Stimulated activated CD8-positive, alpha-beta memory T cell treated with anti-CD3 and anti-CD28 coated beads, Interleukin-4, amount 100 ng/mL, for 48 hours (primary cell): ENCODE measurements around the gene RCSD1.
"Not testable (repeated sequence)": the region's sequence is repeated elsewhere in the genome, so short reads cannot be mapped to it uniquely, and the experiment has no call there.

Source experiments
- DNase-seq: peaks from one replicate; pipeline ENCODE4 v3.0.0-alpha.2; 2020

The RCSD1 gene, protein sequence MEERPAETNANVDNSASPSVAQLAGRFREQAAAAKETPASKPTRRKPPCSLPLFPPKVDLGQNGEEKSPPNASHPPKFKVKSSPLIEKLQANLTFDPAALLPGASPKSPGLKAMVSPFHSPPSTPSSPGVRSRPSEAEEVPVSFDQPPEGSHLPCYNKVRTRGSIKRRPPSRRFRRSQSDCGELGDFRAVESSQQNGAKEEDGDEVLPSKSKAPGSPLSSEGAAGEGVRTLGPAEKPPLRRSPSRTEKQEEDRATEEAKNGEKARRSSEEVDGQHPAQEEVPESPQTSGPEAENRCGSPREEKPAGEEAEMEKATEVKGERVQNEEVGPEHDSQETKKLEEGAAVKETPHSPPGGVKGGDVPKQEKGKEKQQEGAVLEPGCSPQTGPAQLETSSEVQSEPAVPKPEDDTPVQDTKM

DNA sequence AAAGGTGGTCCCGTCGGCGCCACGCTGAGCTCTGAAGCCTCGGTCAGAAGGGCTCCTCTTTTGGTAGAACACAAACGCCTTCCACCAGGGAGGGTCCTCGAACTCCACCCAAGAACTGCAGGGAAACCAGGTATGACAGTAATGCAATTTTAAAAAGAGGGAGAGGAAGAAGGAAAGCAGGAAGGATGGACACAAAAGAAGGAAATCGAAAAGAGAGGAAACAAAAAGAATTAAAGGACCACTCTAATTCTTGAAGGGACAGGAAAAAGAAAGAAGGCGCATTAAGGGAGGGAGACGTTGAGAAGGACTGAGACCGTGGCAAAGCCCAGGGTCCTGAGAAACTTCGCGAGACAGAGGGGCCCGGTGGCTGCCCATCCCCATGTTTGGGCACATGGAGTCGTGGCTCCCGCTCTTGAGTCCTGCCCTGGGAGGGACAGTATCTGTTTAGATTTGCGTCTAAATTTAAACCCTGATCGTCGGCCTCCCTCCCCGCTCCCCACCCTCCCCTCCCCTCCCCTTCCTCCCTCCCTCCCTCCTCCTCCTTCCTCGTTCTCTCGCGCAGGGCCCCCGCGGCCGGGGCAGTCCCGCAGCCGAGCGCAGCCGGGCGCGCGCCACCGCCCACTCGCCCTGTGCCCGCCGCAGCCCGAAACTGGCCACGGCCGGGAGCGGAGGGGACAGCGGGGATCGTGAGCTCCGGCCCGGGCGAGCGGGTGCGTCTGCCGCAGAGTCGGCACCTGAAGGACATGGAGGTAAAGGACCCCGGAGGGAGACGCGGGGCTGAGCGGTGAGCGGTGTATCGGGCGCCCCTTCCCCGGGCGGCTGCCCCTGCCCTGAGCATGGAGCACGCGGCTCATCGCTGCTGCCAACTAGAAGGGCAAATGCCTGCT, at the start of gene RCSD1:
RCSD1 (plus strand) TSS at position 552 of the 887 bp plus-strand sequence; CDS start at position 744, 192 bp downstream.
- DNase-seq = peak; percentile 78

DNA sequence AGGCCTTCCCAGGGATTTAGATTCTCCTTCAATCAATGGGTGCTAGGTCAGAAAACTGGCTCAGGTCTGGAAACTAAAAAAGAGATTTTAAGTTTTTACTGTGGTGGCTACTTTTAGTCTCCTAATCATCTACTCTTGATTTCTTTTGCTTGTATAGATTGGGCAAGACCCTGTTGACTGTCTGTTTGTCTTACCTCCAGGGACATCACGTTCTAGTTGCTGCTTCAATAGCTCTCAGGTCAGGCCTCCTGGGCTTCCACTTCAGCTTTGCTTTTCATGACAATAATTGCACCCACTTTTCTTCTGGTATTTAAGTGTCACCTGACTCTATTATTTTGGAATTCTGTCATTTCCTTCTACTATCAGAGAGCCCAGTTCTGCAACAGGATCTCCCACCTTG, 48.0 kb upstream of the RCSD1 start:
- DNase-seq = no peak

DNA sequence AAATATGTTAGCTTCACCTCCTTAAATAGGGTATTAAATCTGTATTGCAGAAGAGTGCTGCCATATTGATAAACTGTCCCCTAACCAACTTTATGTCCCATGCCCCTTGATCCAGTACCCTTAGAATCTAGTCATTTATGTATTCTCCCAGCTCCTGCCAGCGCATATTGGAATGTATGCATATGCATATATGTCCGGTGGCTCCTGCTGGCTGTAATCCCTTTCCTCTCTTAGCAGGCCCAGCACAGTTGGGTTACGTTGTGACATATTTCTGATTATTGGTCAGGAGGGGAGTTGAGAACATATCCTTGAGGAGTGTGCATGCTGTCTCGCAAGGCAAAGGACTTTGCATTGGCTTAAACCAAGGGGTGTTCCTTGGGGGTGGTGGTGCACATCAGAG, 47.3 kb upstream of the RCSD1 start:
- no peak for DNase-seq

DNA sequence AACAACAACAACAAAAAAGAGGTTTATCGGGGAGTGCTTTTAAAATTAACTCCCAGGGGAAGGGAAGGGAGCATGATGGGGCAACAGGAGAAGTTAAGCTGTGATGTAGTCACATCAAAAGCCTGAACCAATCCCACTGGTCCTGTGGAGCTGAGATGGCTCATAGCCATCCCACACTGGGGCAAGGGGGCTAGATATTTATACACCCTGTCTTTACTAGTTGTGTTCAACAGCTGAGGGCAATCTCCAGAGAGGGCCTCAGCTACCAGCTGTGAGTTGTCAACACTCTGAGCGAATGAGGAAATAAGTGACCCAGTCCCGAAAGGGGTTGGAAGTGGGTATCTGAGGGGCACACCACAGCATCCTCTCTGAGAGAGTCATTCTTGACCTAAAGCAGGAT, 45.5 kb upstream of the RCSD1 start:
- DNase-seq = no peak

DNA sequence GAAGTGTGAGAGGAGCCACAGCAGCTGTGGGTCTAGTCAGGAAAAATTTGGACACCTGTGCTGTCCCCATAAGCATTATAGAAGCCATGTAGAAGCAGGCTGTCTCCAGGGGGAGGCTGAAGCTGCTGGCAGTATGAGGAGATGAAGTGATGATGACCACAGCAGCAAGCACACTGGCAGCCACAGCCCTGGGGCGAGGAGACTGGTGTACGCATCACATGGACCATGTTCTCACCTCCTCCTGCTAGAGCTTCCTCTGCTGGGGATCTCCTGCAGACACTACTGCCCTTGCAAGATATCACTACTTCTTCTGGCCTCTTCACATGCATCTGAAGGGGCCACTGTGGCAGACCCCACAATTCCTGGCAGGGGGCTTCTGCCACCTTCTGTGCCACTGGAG, 42.7 kb upstream of the RCSD1 start:
- DNase-seq = no peak

DNA sequence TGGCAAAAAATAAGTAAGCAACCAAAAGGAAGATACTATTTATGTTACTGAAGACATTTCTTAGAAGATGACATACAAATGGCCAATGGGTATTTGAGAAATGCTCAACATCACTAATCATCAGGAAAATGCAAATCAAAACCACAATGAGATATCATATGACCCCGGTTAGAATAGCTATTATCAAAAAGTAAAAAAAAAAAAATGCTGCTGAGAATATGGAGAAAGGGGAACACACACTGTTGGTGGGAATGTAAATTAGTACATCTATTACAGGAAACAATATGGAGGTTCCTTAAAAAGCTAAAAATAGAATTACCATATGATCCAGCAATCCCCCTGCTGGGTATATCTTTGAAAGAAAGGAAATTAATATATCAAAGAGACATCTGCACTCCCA, 42.2 kb upstream of the RCSD1 start:
- no peak for DNase-seq

DNA sequence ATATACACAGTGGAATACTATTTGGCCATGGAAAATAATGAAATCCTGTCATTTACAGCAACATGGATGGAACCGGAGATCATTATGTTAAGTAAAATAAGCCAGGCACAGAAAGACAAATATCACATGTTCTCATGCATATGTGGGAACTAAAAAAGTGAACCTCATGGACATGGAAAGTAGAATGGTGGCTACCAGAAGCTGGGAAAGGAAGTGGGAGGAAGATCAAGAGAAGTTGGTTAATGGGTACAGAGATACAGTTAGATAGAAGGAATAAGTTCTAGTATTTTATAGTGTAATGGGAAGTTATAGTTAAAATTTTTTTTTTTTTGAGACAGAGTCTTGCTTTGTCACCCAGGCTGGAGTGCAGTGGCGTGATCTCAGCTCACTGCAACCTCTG, 41.7 kb upstream of the RCSD1 start:
- DNase-seq = no peak

DNA sequence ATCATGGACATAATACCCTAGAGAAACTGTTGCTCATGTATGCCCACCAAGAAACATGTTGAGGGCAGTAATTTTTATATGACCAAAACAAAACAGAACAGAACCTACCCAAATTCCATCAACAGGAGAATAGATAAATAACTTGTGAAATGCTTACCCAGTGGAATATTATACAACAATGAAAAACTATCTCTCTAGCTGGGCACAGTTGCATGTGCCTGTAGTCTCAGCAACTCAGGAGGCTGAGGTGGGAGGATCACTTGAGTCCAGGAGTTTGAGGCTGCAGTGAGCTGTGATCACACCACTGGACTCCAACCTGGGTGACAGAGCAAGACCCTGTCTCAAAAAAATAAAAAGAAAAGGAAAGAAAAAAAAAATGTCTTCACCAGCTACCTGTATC, 37.6 kb upstream of the RCSD1 start:
- no peak for DNase-seq

DNA sequence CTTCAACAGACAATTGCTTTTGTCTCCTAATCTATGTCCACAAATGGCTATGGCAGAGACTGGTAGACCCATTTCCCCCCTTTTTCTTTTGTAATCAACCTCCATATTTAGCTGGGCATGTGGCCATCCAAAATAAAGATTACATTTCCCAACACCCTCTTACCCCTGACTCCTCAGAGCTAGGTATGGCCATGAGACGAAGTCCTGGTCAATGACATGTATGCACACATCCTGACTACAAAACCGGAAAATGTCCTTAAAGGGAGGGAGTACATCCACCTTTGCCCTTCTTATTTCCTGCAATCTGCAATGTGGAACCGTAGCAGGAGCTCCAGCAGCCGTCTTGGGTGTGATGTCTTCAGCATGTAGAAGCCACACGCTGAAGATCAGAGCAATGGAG, 36.2 kb upstream of the RCSD1 start:
- DNase-seq = no peak

DNA sequence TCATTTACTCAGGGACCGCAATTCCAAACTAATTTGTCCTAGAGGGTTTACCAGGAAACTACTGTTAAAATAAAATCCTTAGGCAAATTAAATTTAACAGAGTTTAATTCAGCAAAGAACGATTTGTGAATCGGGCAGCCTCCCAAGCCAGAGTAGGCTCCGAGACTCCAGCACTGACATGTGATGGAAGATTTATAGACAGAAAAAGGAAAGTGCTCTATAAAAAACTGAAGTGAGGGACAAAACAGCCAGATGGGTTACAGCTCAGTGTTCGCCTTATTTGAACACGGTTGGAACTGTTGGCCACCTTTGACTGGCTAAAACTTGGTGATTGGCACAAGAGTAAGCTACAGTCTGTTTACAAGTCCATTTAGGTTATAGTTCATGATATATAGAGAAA, 35.2 kb upstream of the RCSD1 start:
- DNase-seq = no peak

DNA sequence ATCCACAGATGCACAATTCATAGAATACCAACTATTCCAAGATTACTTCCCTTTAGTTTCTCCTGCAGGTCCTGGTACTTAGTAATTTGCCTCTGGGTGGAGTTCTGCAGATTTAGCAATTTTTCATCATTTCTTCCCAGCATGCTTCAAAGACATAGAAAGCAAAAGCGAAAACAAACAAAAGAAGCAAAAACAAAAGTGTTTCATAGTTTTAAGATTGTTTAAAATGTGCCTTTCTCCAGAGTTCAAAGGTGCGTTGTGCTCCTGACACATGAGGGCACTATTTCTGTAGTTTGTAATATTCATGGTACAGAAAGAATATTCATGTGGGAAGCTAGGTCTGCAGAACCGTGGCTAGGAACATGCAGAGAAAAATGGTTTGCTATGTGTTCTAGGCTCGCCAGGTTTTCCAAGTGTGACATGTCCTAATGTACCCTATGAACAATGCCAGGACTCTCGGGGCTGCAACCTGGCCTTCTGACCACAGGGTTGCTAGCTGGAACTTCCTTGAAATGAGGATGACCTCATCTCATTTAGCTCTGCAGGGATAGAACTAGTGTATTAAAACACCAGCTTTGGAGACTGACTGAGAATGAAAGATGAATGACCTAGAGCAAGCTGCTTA, 30.0 kb upstream of the RCSD1 start:
- DNase-seq = peak; percentile 39

DNA sequence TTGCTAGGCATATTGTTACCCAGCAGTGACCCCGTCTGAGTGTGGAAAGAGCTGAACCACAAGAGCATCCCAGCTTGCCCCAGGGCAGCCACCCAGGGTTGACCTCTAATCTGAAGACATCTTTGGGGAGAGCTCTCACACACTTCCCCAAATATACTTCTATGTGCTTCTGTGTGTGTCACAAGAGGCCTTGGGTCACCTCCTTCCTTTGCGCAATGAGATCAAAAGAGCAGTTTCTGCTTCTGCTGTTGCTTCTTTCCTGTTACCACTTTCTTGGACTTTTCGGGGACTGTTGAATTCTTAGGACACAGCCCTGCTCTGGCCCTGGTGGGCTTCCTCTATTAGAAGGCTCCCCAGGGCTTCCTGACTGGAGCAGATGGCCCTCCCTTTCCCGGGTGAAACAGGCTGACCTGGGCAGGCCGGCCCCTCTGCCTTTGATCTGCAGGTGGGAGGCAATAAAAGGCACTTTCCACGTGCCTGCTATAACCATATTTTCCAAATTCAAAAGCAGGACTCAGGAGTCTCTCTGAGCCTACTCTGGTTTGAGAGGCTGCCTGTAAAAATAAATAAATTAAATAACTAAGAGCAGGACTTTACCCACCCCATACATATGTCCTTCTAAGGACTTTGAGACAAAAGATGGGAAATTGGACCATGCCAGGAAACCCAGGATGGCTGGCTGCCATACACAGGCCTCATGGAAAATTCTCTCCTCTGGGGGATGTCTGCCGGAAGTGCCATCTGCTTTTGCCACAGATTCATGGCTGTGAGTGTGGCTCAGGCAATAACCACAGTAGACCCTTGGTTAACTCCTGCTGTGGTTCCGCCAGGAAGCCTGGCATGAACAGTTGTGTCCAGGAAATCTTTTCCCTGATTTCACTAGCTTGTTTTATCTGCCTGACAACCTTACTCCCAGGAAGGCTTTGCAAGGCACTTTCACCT, 28.3 kb upstream of the RCSD1 start:
- DNase-seq = peak; percentile 45

DNA sequence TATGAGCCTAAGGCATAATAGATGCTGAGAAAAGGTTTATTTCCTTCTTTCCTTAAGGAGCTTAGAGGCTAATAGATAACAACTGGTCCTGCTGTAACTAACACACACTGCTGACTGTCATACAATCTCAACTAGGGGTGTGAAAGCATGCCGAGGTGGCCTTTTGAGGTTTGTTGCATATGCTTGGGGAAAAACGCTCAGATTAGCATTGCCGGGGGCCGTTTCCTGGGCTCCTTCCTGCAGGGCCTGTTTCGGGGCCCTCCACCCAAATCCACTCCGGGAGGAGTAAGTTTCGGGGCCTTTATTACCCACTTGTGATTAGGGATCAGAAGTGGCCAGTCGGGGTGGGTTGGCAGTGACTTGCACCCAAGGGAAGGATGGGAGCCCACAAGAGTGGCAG, 27.2 kb upstream of the RCSD1 start:
- DNase-seq = peak; percentile 40

DNA sequence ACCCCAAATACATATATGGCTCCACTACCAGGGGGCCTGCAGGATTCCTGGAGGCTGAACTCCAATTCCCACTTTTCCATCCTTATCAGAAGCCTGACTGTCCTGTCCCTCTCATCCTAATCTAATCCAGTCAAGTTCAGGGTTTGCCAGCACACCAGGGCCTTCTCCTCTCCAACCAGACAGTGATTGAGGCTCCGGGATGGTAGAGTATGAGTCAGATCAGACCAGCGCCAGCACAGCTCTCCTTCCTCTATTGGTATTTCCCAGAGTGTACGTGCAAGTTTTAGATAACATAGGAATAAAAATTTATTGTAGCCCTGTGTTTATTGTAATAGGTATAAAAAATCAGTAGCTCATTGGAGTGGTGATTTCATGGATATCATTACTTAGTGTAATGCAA, 24.5 kb upstream of the RCSD1 start:
- no peak for DNase-seq

DNA sequence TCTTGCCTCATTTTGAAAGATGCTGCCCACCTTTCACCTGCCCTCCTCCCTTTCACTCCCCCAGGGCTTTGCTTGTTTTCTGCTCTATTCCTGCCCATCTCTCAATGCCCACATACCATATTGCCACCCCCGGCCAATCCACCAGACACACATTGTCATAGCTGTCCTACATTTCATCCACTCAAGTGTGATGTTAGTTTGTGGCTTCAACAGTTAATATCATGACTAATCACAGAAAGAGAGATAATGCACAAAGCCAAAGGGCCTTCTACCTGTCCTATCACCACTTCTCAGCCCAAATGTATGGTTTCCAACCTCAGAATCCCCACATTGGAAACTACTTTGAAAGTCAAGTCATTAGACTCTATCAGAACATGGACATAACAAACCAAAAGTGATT, 18.0 kb upstream of the RCSD1 start:
- DNase-seq = no peak

DNA sequence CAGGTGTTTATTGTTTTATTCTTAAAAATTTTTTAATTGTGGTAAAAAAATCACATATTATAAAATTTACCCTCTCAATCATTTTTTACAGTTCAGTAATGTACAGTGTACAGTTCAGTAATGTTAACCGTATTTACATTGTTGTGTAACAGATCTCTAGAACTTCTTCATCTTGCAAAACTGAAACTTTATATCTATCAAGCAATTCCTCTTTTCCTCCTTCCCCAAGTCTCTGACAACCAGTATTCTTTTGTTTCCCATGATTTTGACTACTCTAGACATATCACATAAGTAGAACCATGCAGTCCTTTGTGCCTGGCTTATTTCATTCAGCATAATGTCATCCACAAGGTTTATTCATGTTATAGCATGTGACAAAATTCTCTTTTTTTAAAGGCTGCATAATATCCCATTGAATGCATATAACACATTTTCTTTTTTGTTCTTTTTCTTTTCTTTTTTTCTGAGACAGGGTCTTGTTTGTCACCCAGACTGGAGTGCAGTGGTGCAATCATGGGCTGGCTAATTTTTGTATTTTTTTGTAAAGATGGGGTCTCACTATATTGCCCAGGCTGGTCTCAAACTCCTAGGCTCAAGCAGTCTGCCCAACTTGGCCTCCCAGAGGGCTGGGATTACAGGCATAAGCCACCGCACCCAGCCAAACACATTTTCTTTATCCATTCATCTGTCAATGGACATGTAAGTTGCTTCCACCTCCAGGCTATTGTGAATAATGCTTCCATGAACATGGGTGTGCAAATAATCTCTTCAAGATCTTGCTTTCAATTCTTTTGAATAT, 17.2 kb upstream of the RCSD1 start:
- DNase-seq = no peak

DNA sequence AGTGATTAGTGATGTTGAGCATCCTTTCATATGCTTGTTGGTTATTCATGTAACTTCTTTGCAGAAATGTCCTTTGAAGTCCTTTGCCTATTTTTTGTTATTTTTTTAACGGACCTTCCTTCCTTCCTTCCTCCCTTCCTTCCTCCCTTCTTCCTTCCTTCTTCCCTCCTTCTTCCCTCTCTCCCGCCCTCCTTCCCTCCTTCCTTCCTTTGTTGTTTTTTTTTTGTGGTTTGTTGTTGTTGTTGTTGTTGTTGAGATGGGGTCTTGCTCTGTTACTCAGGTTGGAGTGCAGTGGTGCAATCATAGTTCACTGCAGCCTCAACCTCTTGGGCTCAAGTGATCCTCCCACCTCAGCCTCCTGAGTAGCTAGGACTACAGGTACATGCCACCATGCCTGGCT, 16.0 kb upstream of the RCSD1 start:
- not testable (repeated sequence) for DNase-seq

DNA sequence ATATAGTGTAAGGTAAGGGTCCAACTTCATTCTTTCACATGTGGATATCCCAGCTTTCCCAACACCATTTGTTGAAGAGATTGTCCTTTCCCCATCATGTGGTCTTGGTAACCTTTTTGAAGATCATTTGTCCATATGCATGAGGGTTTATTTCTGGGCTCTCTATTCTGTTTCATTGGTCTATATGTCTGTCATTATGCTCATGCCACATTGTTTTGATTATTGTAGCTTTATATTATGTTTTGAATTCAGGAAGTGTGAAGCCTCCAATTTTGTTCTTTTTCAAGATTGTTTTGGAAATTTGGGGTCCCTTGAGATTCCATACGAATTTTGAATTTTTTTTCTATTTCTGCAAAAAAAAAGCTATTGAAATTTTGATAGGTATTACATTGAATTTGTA, 15.2 kb upstream of the RCSD1 start:
- no peak for DNase-seq

DNA sequence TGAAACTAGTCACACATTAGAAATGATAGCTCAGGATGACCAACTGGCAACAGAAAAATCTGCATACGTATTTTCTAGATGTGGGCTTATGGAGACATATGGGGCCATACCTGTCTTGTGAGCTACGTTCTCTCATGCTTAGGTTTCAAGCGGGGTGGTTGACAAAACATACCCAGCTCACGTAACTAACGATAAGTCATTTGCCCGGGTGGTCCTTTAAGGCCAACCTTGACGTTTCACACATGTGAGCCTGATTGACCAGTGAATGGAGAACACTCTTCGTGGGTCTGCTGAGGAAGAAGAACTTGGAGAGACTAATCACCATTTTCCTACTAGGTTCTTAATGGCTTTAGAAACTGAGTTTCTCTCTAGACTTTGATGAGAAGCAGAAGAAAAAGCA, 13.5 kb upstream of the RCSD1 start:
- DNase-seq = no peak

DNA sequence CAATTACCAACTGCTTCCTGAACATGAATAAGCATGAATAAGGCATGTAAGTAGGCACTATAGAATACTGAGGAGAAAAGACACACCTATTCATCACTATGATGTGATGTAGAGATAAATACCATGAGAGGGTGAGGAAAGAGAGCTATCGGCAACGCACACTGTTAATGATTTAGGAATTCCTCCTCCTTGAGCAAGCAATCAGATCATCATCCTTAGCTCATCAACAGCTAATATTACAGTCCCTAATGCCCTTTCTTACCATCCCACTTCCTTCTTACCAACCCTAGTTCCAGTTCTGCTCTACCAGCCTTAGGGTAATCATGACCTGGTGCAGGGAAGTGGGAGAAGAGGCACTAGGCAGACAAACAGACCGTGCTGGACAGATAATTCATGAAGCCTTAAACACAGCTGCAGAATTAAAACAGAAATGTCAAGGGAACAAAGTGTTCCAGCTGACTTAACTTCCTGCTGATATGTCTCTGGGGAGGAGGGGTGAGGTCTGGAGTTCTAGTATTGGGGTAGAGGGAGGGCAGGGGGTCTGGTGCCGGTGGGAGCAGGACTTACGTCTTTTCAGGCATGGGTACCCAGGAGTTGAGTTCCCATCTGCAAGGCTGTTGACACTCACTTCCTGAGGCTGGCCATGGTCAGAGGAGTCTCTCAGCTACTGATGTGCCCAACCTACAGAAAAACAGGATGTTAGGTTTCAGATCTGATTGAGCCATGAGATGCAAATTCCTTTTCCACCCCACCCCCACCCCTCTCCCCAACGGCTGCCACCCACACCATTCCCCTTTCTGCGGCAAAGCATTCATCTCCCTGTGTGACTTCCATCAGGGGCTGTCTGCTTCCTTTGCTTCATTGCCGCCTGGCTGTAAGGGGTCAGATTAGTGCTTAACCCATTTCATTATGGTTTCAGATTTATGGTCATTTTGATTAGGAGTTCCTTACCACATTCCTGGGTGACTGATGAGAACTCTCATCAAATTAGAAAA, 12.6 kb upstream of the RCSD1 start:
- DNase-seq = no peak
